Left kidney (tissue), 2 donors: ENCODE results near the gene MFSD8. TPM values are rescaled to one million over a fixed set of nuclear protein-coding genes. Genes with fewer than 3 reads are reported as not detected.
A peak's percentile ranks its signal among the peaks of the same experiment; 100 is the strongest.
"Not testable (repeated sequence)": the region's sequence is repeated elsewhere in the genome, so short reads cannot be mapped to it uniquely, and the experiment has no call there.

Source experiments
- DNase-seq: peaks from one replicate; pipeline ENCODE4 v3.0.0-alpha.2; 2013
- polyA plus RNA-seq: library from polyadenylated mRNA; unstranded; fragments of 120-200 nt; gene quantifications from one replicate; pipeline ENCODE4 v1.2.1, GENCODE V29; 2013; ENCODE audit not compliant: insufficient read length

The MFSD8 gene
- polyA plus RNA-seq, 1 donor = 36.0 TPM

GRCh38 chr4:127957105-127957504, 7.9 kb downstream of the MFSD8 start:
- DNase-seq = no peak

DNA sequence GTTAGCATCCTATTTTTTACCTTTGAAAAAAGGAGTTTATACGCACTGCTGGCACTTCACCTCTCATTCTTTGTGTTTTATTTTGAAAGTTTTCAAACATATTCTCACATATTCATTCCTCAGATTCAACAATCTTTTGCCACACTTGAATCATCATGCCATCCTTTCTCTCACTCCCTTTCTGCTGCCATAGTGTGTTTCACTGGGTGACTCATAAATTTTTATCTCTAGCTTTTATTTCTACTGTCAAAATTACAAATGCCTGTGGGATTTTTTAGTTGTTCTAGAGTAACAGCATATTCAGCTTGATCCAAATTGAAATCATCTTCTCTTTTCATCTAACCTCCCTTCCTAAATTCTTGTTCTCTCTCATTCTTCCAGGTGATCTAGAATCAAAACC, 28.0 kb downstream of the MFSD8 start:
- DNase-seq = no peak

DNA sequence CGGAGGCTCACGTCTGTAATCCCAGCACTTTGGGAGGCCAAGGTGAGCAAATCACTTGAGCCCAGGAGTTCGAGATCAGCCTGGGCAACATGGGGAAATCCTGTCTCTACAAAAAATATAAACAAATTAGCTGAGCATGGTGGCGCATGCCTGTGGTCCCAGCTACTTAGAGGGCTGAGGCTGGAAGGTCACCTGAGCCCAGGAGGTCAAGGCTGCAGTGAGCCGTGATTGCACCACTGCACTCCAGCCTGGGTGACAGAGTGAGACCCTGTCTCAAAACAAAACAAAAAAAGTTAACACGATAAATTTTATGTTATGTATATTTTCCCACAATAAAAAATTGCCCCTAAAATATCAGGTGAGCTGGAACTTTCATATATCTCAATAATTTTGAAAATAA, 33.1 kb downstream of the MFSD8 start:
- not testable (repeated sequence) for DNase-seq

GRCh38 chr4:127930175-127930574, 34.8 kb downstream of the MFSD8 start:
- DNase-seq = no peak

- not testable (repeated sequence) for DNase-seq
These were observed 39.3 kb downstream of the MFSD8 start for GRCh38 chr4:127925720-127926119.

DNA sequence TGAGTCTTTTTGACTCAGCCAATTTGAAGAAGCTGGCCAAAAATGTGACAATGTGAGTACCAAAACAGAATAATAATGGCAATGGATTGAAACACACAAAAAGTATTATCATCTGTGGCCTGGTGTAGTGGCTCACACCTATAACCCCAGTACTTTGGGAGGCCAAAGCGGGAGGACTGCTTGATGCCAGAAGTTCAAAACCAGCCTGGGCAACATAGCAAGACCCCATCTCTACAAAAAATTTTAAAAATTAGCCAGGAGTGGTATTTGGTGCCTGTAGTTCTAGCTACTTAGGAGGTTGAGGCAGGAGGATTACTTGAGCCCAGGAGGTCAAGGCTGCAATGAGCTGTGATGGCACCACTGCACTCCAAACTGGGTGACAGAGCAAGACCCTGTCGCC, 42.7 kb downstream of the MFSD8 start:
- no peak for DNase-seq

DNA sequence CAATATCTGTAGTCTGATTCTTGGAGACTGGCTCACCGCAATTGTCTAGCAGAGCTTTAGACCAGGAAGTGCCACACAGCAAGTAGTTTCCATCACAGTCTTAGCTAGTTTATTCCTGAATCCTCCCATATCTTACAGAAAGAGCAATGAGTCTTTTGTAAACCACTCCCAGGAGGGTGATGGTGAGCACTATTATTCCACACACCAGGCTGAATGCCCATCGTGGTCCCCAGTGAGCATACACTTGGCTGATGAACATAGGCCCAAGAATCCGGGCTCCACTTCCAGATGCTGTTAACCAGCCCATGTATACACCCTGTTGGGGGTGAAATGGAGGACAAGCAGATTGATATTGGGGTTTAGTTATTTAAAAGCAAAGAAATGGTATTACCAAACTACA, 44.5 kb downstream of the MFSD8 start:
- DNase-seq = no peak

DNA sequence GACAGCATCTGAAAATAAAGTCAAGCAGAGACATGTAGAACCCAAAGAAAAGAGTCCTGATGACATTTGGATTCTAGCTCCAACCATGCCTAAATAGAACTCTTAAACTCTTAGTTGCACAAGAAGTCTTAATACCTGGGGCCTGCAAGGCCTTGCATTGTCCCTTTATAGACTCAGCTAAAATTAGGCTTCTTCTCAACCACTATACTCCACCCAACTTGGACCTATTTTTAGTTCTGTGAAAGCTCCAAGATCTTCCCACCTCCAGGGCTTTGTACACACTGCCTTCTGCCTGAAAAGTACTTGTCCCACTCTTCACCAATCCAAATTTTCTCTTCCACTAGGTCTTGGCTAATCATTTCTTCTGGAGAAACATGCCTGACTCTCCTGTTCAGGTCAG, 47.8 kb downstream of the MFSD8 start:
- no peak for DNase-seq

- DNase-seq = no peak
These were observed 48.5 kb downstream of the MFSD8 start for GRCh38 chr4:127916512-127916911.

- no peak for DNase-seq
These were observed 59.9 kb downstream of the MFSD8 start for GRCh38 chr4:127905029-127905428.

- not testable (repeated sequence) for DNase-seq
These were observed 65.3 kb downstream of the MFSD8 start for GRCh38 chr4:127899682-127900081.

DNA sequence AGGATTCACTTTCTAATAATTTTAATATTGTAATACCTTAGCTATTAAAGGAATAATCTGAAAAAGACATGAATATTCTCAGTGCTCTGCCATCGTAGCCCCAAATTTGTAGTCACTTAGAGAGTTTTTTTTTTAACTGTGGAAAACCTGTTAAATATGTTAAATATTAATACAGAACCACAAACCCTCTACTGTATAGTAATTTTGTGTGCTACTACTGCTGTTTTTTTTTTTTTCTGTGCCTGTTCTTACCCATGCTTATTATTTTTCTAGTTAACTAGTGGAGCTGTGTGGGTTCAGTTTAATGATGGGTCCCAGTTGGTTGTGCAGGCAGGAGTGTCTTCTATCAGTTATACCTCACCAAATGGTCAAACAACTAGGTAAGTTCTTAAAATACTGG, 68.4 kb downstream of the MFSD8 start:
- DNase-seq = no peak

- no peak for DNase-seq
These were observed 68.9 kb downstream of the MFSD8 start for GRCh38 chr4:127896069-127896468.

DNA sequence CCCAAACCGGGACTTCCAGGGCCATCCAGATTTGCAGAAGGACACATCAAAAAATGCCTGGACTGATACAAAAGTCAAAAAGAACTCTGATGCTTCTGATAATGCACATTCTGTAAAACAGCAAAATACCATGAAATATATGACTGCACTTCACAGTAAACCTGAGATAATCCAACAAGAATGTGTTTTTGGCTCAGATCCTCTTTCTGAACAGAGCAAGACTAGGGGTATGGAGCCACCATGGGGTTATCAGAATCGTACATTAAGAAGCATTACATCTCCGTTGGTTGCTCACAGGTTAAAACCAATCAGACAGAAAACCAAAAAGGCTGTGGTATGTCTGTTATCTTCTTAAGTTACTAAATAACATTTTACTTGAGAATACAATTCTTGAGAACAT, 75.1 kb downstream of the MFSD8 start:
- DNase-seq = no peak

DNA sequence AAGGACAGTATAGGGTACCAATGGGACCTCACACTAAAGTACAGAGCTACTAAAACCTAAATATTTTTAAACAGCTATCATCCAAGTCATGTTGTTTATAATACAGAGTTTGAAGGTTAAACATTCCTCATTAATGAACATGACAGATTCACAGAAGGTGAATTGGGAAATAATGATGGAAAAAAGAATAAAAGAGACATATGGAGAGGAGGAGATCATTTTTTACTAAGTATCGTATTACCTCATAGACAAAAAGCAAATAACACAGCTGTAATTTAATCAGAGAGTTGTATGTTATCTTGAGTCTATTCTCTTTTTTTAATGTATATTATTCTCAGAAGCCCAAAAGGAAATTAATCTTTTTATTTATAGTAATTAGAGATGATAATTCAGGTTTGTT, 76.4 kb downstream of the MFSD8 start:
- no peak for DNase-seq

DNA sequence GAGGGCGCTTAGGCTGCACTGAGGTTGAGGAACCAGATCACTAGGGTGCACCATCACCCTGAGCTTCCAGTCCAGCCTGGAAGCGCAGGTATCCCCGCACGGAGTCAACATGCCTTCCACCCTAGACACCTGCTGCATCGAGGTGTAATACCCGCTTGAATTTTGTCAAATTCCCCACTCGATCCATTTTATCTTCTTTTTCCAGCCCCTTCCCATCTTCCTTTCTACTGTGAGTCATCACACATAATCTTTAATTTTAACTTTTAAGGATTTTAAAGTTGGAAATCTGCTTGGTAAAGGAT, 83.5 kb downstream of the MFSD8 start:
- DNase-seq = no peak

DNA sequence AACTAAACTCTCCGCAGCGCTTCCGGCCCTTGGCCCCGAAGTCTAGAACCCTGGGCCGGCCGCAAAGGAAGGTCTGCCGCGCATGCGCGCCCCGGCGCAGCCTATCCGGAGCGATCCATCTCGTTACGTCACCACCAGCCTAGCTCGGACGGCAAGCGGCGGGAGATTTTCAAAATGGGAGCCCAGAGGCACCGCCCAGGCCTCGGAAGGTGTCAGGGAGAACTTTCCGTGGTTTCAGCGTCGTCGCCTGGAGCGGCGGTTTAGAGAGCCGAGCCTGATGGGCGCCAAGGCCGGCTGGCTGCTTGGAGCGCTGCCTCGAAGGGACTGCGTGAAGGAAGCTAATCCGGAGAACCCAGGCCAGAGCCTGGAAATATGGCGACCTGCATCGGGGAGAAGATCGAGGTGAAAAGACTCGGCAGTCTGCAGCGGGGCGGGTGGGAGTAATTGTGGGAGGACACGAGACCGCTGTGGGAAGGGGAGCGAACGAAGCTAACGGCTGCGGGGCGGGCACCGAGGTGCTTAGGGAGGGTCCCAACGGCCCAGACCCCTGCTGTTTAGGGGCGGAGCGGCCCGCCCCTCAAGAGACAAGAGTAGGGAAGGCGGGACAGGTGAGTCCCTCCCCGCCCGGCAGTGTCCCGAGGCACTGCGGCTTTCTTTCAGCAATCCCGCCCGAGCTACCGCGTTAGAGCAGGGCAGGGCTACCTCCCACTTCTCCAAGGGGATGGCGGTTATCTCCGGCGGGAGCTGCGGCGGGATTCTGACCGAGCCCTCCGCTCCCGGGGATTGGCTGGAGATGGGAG, 84.0 kb downstream of the MFSD8 start, which contains the start of gene PLK4:
Gene PLK4 (plus strand): TSS at position 131 of the 800 bp plus-strand sequence. CDS start 242 bp downstream, at position 373.
- peak; percentile 96 for DNase-seq

GRCh38 chr4:127875791-127876190, 89.2 kb downstream of the MFSD8 start:
- DNase-seq = no peak

DNA sequence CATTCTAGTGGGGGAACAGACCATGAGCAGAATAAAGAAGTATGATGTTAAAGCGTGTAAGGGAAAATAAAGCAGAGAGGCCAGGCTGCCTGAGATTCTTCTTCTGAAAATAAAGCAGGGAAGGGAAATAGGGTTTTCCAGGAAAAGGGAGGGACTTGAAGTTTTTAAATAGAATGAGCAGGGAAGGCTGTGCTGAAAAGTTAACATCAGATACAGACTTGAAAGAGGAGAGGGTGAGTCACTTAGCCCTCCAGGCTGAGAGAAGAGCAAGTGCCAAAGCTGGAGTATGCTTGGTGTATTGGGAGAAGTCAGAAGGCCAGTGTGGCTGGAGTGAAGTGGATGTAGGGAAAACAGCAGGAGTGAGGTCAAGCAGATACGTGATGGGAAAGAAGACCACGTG, 94.3 kb downstream of the MFSD8 start:
- DNase-seq = no peak

GRCh38 chr4:127870281-127870680, 94.7 kb downstream of the MFSD8 start:
- no peak for DNase-seq

DNA sequence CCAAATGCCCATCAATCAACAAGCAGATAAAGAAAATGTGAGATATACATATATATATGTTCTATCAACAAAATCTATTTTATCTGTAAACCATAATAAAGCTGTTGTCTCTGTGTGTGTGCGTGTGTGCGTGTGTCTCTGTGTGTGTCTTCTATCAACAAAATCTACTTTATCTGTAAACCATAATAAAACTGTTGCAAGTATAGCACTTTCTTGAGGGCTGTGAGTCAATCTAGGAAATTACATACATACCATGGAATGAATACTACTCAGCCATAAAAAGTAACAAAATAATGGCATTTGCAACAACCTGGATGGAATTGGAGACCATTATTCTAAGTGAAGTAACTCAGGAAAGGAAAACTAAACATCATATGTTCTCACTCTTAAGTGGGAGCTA, 96.8 kb downstream of the MFSD8 start:
- DNase-seq = no peak
